Erythroblast (primary cell): ENCODE results near the gene CBLN2.

ENCODE experiments used
- GATA1 ChIP-seq: IDR thresholded peaks from 2 replicates; pipeline ENCODE4 v1.6.1; 2011; ENCODE audit warnings: low read depth, mild to moderate bottlenecking, control low read depth, low read length, moderate library complexity
- POLR2A ChIP-seq: IDR thresholded peaks from 2 replicates; pipeline ENCODE4 v1.6.1; 2011; ENCODE audit warnings: mild to moderate bottlenecking, low read length

DNA sequence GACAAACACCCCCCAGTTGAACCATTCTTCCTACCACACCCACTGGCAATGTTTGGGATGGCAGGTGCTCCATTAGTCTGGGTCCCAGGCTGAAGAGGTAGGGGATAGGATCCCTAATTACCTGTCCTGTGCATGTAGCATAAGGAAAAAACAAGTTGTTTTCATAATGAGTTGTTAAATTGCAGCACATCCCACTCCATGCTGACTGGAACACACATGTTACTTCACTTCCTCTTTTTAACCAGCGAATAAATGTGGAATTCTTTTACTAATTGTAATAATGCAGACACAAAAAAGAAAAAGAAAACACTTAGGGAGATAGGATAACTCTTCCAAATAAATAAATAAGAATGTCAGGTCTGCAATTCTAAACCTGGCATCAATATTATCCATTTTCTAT lies 11.8 kb upstream of the CBLN2 start:
- TF ChIP-seq POLR2A (no peak), GATA1 (no peak)
